Colonic mucosa (tissue), 4 donors: ENCODE results near the gene IER5. TPM values are rescaled to one million over a fixed set of nuclear protein-coding genes. Genes with fewer than 3 reads are reported as not detected.

Experiments
- DNase-seq: peaks from one replicate; pipeline ENCODE4 v3.0.0-alpha.2; 2020
- H3K27ac ChIP-seq: fragments of 200-600 bp; one replicate; pipeline ENCODE4 v1.8.0; 2021
- H3K27me3 ChIP-seq: fragments of 200-600 bp; one replicate; pipeline ENCODE4 v1.8.0; 2021
- H3K36me3 ChIP-seq: fragments of 200-600 bp; one replicate; pipeline ENCODE4 v1.8.0; 2021
- H3K4me1 ChIP-seq: fragments of 200-600 bp; one replicate; pipeline ENCODE4 v1.8.0; 2021; ENCODE audit warnings: mild to moderate bottlenecking
- H3K4me3 ChIP-seq: fragments of 200-600 bp; one replicate; pipeline ENCODE4 v1.8.0; 2021
- H3K9ac ChIP-seq, 2 donors: one replicate each; pipeline ENCODE4 v1.7.0; 2013; ENCODE audit warnings: control low read depth in 2 of 2, low read depth in 2 of 2, low read length in 2 of 2
- H3K9me3 ChIP-seq: fragments of 200-600 bp; one replicate; pipeline ENCODE4 v1.8.0; 2021
- CTCF ChIP-seq: fragments of 200-600 bp; IDR thresholded peaks from one replicate; pipeline ENCODE4 v1.8.0; 2022; ENCODE audit warnings: antibody characterized with exemption, mild to moderate bottlenecking
- intact Hi-C: fragments of 100-400 bp; cut with DNase I; formaldehyde crosslinking; loops from one replicate; pipeline ENCODE4 v1.14.1; 2022
- total RNA-seq, 2 donors: library from RNA; stranded (reverse); fragmentation: NEBNext Ultra II Directional in 1 of 2; extraction: Animal tissue kit (Norgen Biotek cat#: 25700) in 1 of 2; gene quantifications; one replicate each; pipeline ENCODE4 v1.2.1, GENCODE V29; 2021
- donor health status: healthy.
- donor health status: DM: no; HTN: no; CAD: no.
- donor health status: DM: no; HTN: no; CAD: no.

Gene IER5
- total RNA-seq, 2 donors from 2014 or later: 19.6 to 20.1 TPM

GRCh38 chr1:181095260-181095659 is 6.8 kb downstream of the IER5 start:
- intact Hi-C loops: no loop called here
- Histone ChIP-seq H3K9ac (no peak overlapping the region), H3K4me1 (peaks cover 4% of the 10 kb centered on the region), H3K27ac (no peak overlapping the region), H3K36me3 (no peaks in the 10 kb centered on the region), H3K9me3 (no peaks in the 10 kb centered on the region), H3K4me3 (no peak overlapping the region), H3K27me3 (no peaks in the 10 kb centered on the region)
- no peak for DNase-seq
- TF ChIP-seq CTCF: no peak

- intact Hi-C loops: no loop called here
- no peaks in the 10 kb centered on the region for H3K27me3 ChIP-seq
These were observed 7.3 kb downstream of the IER5 start for GRCh38 chr1:181095763-181096184.

GRCh38 chr1:181097242-181097641 is 8.7 kb downstream of the IER5 start:
- Histone ChIP-seq H3K4me1 (no peaks in the 10 kb centered on the region), H3K27ac (no peak overlapping the region), H3K9me3 (no peaks in the 10 kb centered on the region), H3K4me3 (no peak overlapping the region), H3K9ac (peak overlapping the region in 1 of 2 donors; percentile 28), H3K36me3 (no peaks in the 10 kb centered on the region), H3K27me3 (no peaks in the 10 kb centered on the region)
- intact Hi-C loops: no loop called here
- no peak for TF ChIP-seq CTCF
- DNase-seq: no peak

More at GRCh38 chr1:181095763-181096184, 7.3 kb downstream of the IER5 start:
- Histone ChIP-seq H3K9ac (peak overlapping the region in 1 of 2 donors; percentile 36), H3K9me3 (no peaks in the 10 kb centered on the region), H3K4me1 (peaks cover 4% of the 10 kb centered on the region), H3K36me3 (no peaks in the 10 kb centered on the region), H3K27ac (peak overlapping the region; percentile 29), H3K4me3 (no peak overlapping the region)
- DNase-seq: no peak
- no peak for TF ChIP-seq CTCF

GRCh38 chr1:181099152-181100014 is 10.9 kb downstream of the IER5 start:
- no peak for TF ChIP-seq CTCF
- Histone ChIP-seq H3K4me1 (peaks cover 3% of the 10 kb centered on the region), H3K27me3 (no peaks in the 10 kb centered on the region), H3K27ac (no peak overlapping the region), H3K9ac (peak overlapping the region in 1 of 2 donors; percentile 2), H3K4me3 (no peak overlapping the region), H3K36me3 (no peaks in the 10 kb centered on the region), H3K9me3 (no peaks in the 10 kb centered on the region)
- intact Hi-C loops: no loop called here
- DNase-seq: no peak

GRCh38 chr1:181100015-181100905 is 11.8 kb downstream of the IER5 start:
- intact Hi-C loops: no loop called here
- Histone ChIP-seq H3K27ac (no peak overlapping the region), H3K4me3 (no peak overlapping the region), H3K36me3 (no peaks in the 10 kb centered on the region), H3K27me3 (no peaks in the 10 kb centered on the region), H3K9me3 (no peaks in the 10 kb centered on the region), H3K4me1 (peaks cover 5% of the 10 kb centered on the region), H3K9ac (peak overlapping the region in 1 of 2 donors; percentile 2)
- DNase-seq: no peak
- no peak for TF ChIP-seq CTCF
